Chondrocyte (in vitro differentiated cells): ENCODE measurements around the gene FAT1. TPM values are rescaled to one million over a fixed set of nuclear protein-coding genes. Genes with fewer than 3 reads are reported as not detected.
"Not testable (repeated sequence)": the region's sequence is repeated elsewhere in the genome, so short reads cannot be mapped to it uniquely, and the experiment has no call there.

Experiments used
- DNase-seq: peaks from one replicate; pipeline ENCODE4 v3.0.0; 2021; ENCODE audit warnings: mixed read lengths, low spot score
- H3K27ac Mint-ChIP-seq: one replicate; pipeline ENCODE4 v1.8.0; 2021; ENCODE audit warnings: mild to moderate bottlenecking, moderate library complexity, mixed read lengths; ENCODE audit not compliant: unreplicated experiment
- H3K27me3 Mint-ChIP-seq: 2 replicates; pipeline ENCODE4 v1.8.0; 2021; ENCODE audit warnings: low read depth, mixed read lengths
- H3K36me3 Mint-ChIP-seq: 2 replicates; pipeline ENCODE4 v1.8.0; 2021; ENCODE audit warnings: low read depth, mixed read lengths
- H3K4me1 Mint-ChIP-seq: 2 replicates; pipeline ENCODE4 v1.8.0; 2021; ENCODE audit warnings: low read depth, mild to moderate bottlenecking, mixed read lengths
- H3K4me3 Mint-ChIP-seq: one replicate; pipeline ENCODE4 v1.8.0; 2021; ENCODE audit warnings: mild to moderate bottlenecking, moderate library complexity, mixed read lengths; ENCODE audit not compliant: unreplicated experiment
- H3K9me3 Mint-ChIP-seq: 2 replicates; pipeline ENCODE4 v1.8.0; 2021; ENCODE audit warnings: low read depth, mixed read lengths
- CTCF ChIP-seq: fragments of 200-600 bp; sonication (generic); IDR thresholded peaks from 2 replicates; pipeline ENCODE4 v1.5.0; 2021; ENCODE audit warnings: antibody characterized with exemption, mild to moderate bottlenecking, moderate library complexity
- total RNA-seq: library from RNA; stranded (reverse); gene quantifications from 3 replicates; pipeline ENCODE4 v1.2.1, GENCODE V29; 2021

The FAT1 gene
- total RNA-seq, 1 donor from 2014 or later, result 671 TPM

GRCh38 chr4:186669159-186669731 is 54.4 kb downstream of the FAT1 start:
- DNase-seq, result no peak
- peak; percentile 86 for TF ChIP-seq CTCF
- peak overlapping the region; percentile 40 for H3K4me3 Mint-ChIP-seq
- no peaks in the 10 kb centered on the region for H3K9me3 Mint-ChIP-seq
- no peaks in the 10 kb centered on the region for H3K27me3 Mint-ChIP-seq
- peak overlapping the region; percentile 87 for H3K27ac Mint-ChIP-seq
- H3K4me1 Mint-ChIP-seq, result peaks cover 67% of the 10 kb centered on the region
- peaks cover 17% of the 10 kb centered on the region for H3K36me3 Mint-ChIP-seq

- H3K36me3 Mint-ChIP-seq, result peaks cover 25% of the 10 kb centered on the region
- H3K4me3 Mint-ChIP-seq, result no peak overlapping the region
- peaks cover 52% of the 10 kb centered on the region for H3K4me1 Mint-ChIP-seq
- H3K9me3 Mint-ChIP-seq, result no peaks in the 10 kb centered on the region
- peak overlapping the region; percentile 72 for H3K27ac Mint-ChIP-seq
- no peak for DNase-seq
- no peak for TF ChIP-seq CTCF
- H3K27me3 Mint-ChIP-seq, result no peaks in the 10 kb centered on the region
Measured at GRCh38 chr4:186666750-186667149, 56.9 kb downstream of the FAT1 start.

GRCh38 chr4:186666252-186666651 is 57.4 kb downstream of the FAT1 start:
- H3K4me1 Mint-ChIP-seq, result peaks cover 49% of the 10 kb centered on the region
- no peaks in the 10 kb centered on the region for H3K9me3 Mint-ChIP-seq
- no peak overlapping the region for H3K4me3 Mint-ChIP-seq
- no peak for TF ChIP-seq CTCF
- no peak for DNase-seq
- peaks cover 28% of the 10 kb centered on the region for H3K36me3 Mint-ChIP-seq
- H3K27me3 Mint-ChIP-seq, result no peaks in the 10 kb centered on the region
- H3K27ac Mint-ChIP-seq, result peak overlapping the region; percentile 72

GRCh38 chr4:186660403-186660802 is 63.3 kb downstream of the FAT1 start:
- peaks cover 28% of the 10 kb centered on the region for H3K36me3 Mint-ChIP-seq

GRCh38 chr4:186659935-186660334 is 63.7 kb downstream of the FAT1 start:
- Mint-ChIP-seq H3K27ac (peak overlapping the region; percentile 47), H3K27me3 (no peaks in the 10 kb centered on the region), H3K4me1 (peaks cover 32% of the 10 kb centered on the region), H3K36me3 (peaks cover 28% of the 10 kb centered on the region), H3K9me3 (no peaks in the 10 kb centered on the region), H3K4me3 (no peak overlapping the region)
- no peak for TF ChIP-seq CTCF
- DNase-seq, result no peak

More at GRCh38 chr4:186660403-186660802, 63.3 kb downstream of the FAT1 start:
- no peak for TF ChIP-seq CTCF
- H3K27ac Mint-ChIP-seq, result no peak overlapping the region
- H3K9me3 Mint-ChIP-seq, result no peaks in the 10 kb centered on the region
- H3K4me1 Mint-ChIP-seq, result peaks cover 32% of the 10 kb centered on the region
- H3K4me3 Mint-ChIP-seq, result no peak overlapping the region
- no peaks in the 10 kb centered on the region for H3K27me3 Mint-ChIP-seq
- DNase-seq, result no peak

GRCh38 chr4:186659456-186659855 is 64.2 kb downstream of the FAT1 start:
- Mint-ChIP-seq H3K36me3 (peaks cover 28% of the 10 kb centered on the region), H3K4me1 (peaks cover 34% of the 10 kb centered on the region)
- H3K27me3 Mint-ChIP-seq, H3K27ac Mint-ChIP-seq, H3K9me3 Mint-ChIP-seq, DNase-seq, H3K4me3 Mint-ChIP-seq: not testable (repeated sequence)
